Brain microvascular endothelial cell (primary cell): ENCODE results near the gene STOX2.

Source experiments
- DNase-seq: peaks from one replicate; pipeline ENCODE4 v3.0.0-alpha.2; 2020
- H3K27ac ChIP-seq: fragments of 250-450 bp; sonication (Bioruptor Pico); 2 replicates; pipeline ENCODE4 v1.5.1; 2020; ENCODE audit warnings: mild to moderate bottlenecking, moderate library complexity
- H3K27me3 ChIP-seq: fragments of 250-450 bp; sonication (Bioruptor Pico); replicated peaks from 2 replicates; pipeline ENCODE4 v1.5.1; 2020; ENCODE audit warnings: mild to moderate bottlenecking
- H3K36me3 ChIP-seq: fragments of 250-450 bp; sonication (Bioruptor Pico); replicated peaks from 2 replicates; pipeline ENCODE4 v1.5.1; 2020; ENCODE audit warnings: mild to moderate bottlenecking
- H3K4me3 ChIP-seq: 2 replicates; pipeline ENCODE4 v1.5.1; 2011; ENCODE audit warnings: low read depth, mild to moderate bottlenecking, control low read depth, low read length, moderate library complexity
- CTCF ChIP-seq: IDR thresholded peaks from 2 replicates; pipeline ENCODE4 v1.5.1; 2011; ENCODE audit warnings: low read depth, mild to moderate bottlenecking, moderate library complexity, low read length, control low read depth, inconsistent platforms; ENCODE audit errors: missing control alignments
- in situ Hi-C: cut with HindIII; loops from 2 replicates; pipeline ENCODE4 v1.10.0; 2017; ENCODE audit warnings: low sequenced_read_pairs, low pct_ligation_motif_present

Gene STOX2

DNA sequence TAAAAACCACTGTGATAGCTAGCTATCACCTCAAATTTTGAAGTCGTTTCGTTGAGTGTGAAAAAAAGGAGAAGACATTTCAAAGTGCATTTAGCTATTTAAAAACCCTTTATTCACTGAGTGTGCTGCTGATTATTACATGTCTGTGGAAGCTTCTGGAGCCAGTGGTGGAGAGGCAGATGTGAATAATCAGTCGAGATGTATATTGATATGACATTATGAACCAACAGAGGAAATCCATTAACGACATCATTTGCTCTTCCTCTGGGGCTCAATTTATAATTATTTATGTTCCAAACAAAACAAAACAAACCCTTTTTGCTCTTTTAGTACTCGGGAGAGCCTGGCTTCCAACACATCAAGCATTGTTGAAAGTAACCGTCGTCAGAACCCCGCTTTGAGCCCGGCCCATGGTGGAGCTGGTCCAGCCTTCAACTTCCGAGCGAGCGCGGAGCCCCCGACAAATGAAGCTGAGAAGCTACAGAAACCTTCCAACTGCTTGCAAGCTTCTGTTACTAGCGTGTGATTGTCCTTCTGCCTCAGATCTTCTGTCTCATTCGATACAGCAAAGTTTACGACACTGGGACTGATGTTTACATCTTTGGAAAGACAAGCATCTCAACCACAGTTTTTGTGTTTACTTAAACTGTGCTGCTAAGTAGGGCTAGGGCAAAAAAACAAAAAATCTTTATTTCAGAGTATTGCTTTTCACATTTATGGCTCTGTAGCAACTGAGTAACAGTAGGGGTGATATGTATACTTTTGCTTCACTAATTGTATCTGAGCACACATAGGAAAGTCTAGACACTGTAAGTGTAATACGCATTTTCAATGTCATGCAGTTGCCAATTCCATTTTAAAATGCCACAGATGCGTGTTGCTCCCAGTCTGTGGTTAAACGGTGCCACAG lies 111.9 kb downstream of the STOX2 start:
- TF ChIP-seq CTCF = no peak
- Histone ChIP-seq H3K36me3 (no peaks in the 10 kb centered on the region), H3K4me3 (no peak overlapping the region), H3K27ac (no peak overlapping the region), H3K27me3 (no peaks in the 10 kb centered on the region)
- in situ Hi-C loops = no loop called here
- no peak for DNase-seq

GRCh38 chr4:184019076-184019475 lies 114.0 kb downstream of the STOX2 start:
- TF ChIP-seq CTCF = no peak
- no peak for DNase-seq
- in situ Hi-C loops = no loop called here
- Histone ChIP-seq H3K36me3 (no peaks in the 10 kb centered on the region), H3K27me3 (no peaks in the 10 kb centered on the region), H3K27ac (no peak overlapping the region), H3K4me3 (no peak overlapping the region)

DNA sequence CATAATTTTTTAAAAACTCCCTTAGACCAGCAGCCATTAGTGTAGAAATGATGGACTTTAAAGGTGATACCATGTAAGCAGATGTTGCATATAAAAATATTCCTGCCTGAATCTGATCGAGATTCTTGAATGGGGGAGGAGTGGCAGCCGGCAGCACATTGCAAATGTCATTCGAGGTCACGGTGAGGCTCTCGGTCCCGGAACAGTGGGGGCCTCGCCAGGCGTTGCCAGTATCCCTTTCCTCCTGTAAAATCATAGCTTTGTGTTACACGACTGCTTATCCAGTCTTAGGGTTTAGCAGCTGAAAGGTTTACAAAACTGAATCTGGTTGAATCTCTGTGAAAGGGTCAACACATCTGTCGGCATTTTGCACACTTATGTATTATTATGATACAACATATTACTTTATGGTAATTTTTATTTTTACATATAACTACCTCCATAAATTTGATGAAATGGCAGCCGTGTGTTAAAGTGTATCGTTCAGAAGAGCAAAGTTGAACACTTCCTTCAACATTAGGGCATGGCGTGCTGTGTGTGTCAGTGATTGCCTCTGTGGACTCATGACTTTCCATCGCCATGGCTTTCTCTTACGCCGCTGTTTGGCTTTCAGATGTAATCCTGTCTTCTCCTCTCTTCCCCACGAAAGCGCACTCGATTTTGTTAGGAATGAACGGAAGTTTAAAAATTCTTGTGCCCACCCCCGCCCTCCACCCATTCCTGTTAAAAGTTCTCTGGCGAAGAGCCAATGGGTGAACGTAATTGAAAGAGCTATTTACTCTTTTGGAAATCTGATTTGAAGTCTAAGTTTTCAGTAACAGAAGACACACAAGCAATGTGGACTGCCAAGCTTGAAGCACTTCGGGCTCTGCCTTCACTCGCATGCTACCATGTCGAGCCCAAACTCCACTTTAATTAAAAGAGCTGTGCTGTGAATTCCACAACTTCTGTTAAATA lies 114.8 kb downstream of the STOX2 start:
- H3K27ac ChIP-seq = no peak overlapping the region
- in situ Hi-C loops = no loop called here
- no peak overlapping the region for H3K4me3 ChIP-seq
- TF ChIP-seq CTCF = no peak
- DNase-seq = no peak
- H3K27me3 ChIP-seq = no peaks in the 10 kb centered on the region
- no peaks in the 10 kb centered on the region for H3K36me3 ChIP-seq

GRCh38 chr4:184021389-184021788 lies 116.3 kb downstream of the STOX2 start:
- Histone ChIP-seq H3K4me3 (no peak overlapping the region), H3K27ac (no peak overlapping the region), H3K36me3 (no peaks in the 10 kb centered on the region), H3K27me3 (no peaks in the 10 kb centered on the region)
- in situ Hi-C loops = no loop called here
- DNase-seq = no peak
- no peak for TF ChIP-seq CTCF

DNA sequence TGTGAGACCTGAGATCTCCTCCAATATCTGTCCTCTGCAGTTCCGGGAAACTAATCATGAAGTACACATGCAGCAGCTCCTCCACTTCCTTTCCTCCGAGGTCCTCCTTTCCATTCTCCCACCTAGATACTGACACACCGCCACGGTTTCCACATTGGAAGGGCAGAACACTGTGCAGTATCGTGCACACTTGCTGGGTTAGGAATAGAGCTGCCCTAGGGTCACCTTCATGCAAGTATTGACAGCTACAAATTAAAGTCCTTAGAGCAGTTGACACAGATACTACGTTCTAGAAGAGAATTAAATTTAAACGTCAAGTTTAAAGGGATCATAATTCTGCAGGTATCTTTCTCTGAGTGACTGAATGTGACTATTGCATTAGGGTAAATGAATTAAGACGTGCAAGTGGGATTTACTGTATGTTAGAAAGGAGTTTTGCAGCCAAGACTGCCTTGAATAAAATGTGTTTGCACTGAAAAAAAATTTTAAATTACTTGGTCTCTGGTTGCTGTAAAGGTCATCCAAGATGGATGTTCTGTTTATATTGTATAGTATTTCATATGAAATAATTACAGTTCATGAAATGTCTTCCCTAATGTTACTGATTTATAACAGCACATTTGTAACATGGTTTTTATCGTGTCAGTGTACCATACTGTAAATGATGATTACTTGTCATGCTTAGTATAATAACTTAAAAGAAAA lies 117.7 kb downstream of the STOX2 start:
- Histone ChIP-seq H3K36me3 (no peaks in the 10 kb centered on the region), H3K4me3 (no peak overlapping the region), H3K27me3 (no peaks in the 10 kb centered on the region), H3K27ac (no peak overlapping the region)
- no peak for DNase-seq
- TF ChIP-seq CTCF = no peak
- in situ Hi-C loops = no loop called here
